Gastroesophageal sphincter (tissue), 4 donors: ENCODE data around the gene PSMD5. TPM values are rescaled to one million over a fixed set of nuclear protein-coding genes. Genes with fewer than 3 reads are reported as not detected.

Experiments
- ATAC-seq: fragments of 150-250 bp; one replicate; pipeline ENCODE4 v1.9.1; 2016; ENCODE audit warnings: mild to moderate bottlenecking, moderate library complexity
- H3K27ac ChIP-seq, 4 donors: fragments of 200-600 bp; sonication (generic) in 3 of 4; 1 replicate in 3 of 4; 2 replicates in 1 of 4; pipeline ENCODE4 v1.5.1; 2016 to 2019
- H3K27me3 ChIP-seq: fragments of 200-600 bp; sonication (generic); one replicate; pipeline ENCODE4 v1.5.1; 2019
- H3K36me3 ChIP-seq, 2 donors: fragments of 200-600 bp; sonication (generic); one replicate each; pipeline ENCODE4 v1.5.1; 2019; ENCODE audit warnings: control low read depth in 1 of 2
- H3K4me1 ChIP-seq, 3 donors: fragments of 200-600 bp; sonication (generic); 1 replicate in 2 of 3; 2 replicates in 1 of 3; pipeline ENCODE4 v1.5.1; 2016 to 2019; ENCODE audit warnings: control low read depth in 2 of 3
- H3K4me3 ChIP-seq, 2 donors: fragments of 200-600 bp; sonication (generic); one replicate each; pipeline ENCODE4 v1.5.1; 2019; ENCODE audit warnings: mild to moderate bottlenecking in 1 of 2, moderate library complexity in 1 of 2
- H3K9me3 ChIP-seq, 3 donors: fragments of 200-600 bp; sonication (generic); one replicate each; pipeline ENCODE4 v1.5.1; 2017 to 2019; ENCODE audit warnings: control low read depth in 2 of 3
- CTCF ChIP-seq, 4 experiments: fragments of 200-600 bp in 2 of 4; fragments of 450-650 bp in 2 of 4; sonication (generic) in 1 of 4; IDR thresholded peaks; one replicate each; pipeline ENCODE4 v1.5.1; 2017 to 2019; ENCODE audit warnings: antibody characterized with exemption in 4 of 4, mild to moderate bottlenecking in 2 of 4, moderate library complexity in 2 of 4
- EP300 ChIP-seq: sonication (generic); formaldehyde crosslinking; IDR thresholded peaks from one replicate; pipeline ENCODE4 v1.6.1; 2017; ENCODE audit warnings: antibody characterized with exemption, mild to moderate bottlenecking
- POLR2A ChIP-seq, 2 donors: fragments of 450-650 bp; IDR thresholded peaks; one replicate each; pipeline ENCODE4 v1.6.1; 2017; ENCODE audit warnings: antibody characterized with exemption in 2 of 2, mild to moderate bottlenecking in 2 of 2, moderate library complexity in 1 of 2
- POLR2AphosphoS5 ChIP-seq: sonication (generic); formaldehyde crosslinking; IDR thresholded peaks from one replicate; pipeline ENCODE4 v1.6.1; 2017; ENCODE audit warnings: antibody characterized with exemption
- WGBS, 2 donors: methylation state at CpG; one replicate each; pipeline ENCODE4 v1.1.5; 2018; ENCODE audit warnings: low coverage in 1 of 2; 5-methylcytosine and 5-hydroxymethylcytosine counted together
- total RNA-seq, 4 donors: library from RNA; depleted of rRNA; stranded (reverse); fragments of >200 nt; gene quantifications; one replicate each; pipeline ENCODE4 v1.1.0, GENCODE V29; 2016

The PSMD5 gene
- total RNA-seq, 4 donors from 2014 or later = 26.8 to 42.8 (median 33.2) TPM

GRCh38 chr9:120875195-120875565 lies 32.5 kb upstream of the PSMD5 start:
- H3K27ac ChIP-seq = peak overlapping the region; percentile 98 to 100 (median 98)
- no peak for TF ChIP-seq POLR2A (IDR thresholded peaks at IDR 0.05)
- TF ChIP-seq POLR2AphosphoS5 = no peak
- TF ChIP-seq CTCF (IDR thresholded peaks at IDR 0.05) = no peak
- no peak for TF ChIP-seq EP300
- 48 to 56% methylated on average over 4 of the region's 4 CpGs for WGBS, 2 donors
- peaks cover 0 to 26% (median 11%) of the 10 kb centered on the region in 3 donors for H3K4me1 ChIP-seq
- no peaks in the 10 kb centered on the region for H3K9me3 ChIP-seq
- no peak for ATAC-seq
- no peaks in the 10 kb centered on the region for H3K27me3 ChIP-seq
- no peak overlapping the region for H3K4me3 ChIP-seq
- peaks cover 0 to 41% of the 10 kb centered on the region in 2 donors for H3K36me3 ChIP-seq

- Histone ChIP-seq H3K27me3 (no peaks in the 10 kb centered on the region), H3K9me3 (no peaks in the 10 kb centered on the region), H3K36me3 (peaks cover 0 to 46% of the 10 kb centered on the region in 2 donors), H3K4me3 (no peak overlapping the region), H3K4me1 (peaks cover 0 to 33% (median 14%) of the 10 kb centered on the region in 3 donors), H3K27ac (peak overlapping the region in 3 of 4 donors; percentile 98 to 100 (median 98))
- TF ChIP-seq POLR2A (IDR thresholded peaks at IDR 0.05) (no peak), POLR2AphosphoS5 (no peak), CTCF (IDR thresholded peaks at IDR 0.05) (no peak)
- no peak for ATAC-seq
- 88 to 91% methylated on average over 3 to 5 of the region's 10 CpGs for WGBS, 2 donors
Observed at GRCh38 chr9:120874226-120875194, 31.8 kb upstream of the PSMD5 start.

- TF ChIP-seq EP300 (no peak), CTCF (IDR thresholded peaks at IDR 0.05) (no peak), POLR2A (IDR thresholded peaks at IDR 0.05) (no peak), POLR2AphosphoS5 (no peak)
- Histone ChIP-seq H3K4me1 (peaks cover 0 to 38% (median 18%) of the 10 kb centered on the region in 3 donors), H3K27me3 (no peaks in the 10 kb centered on the region), H3K4me3 (no peak overlapping the region), H3K9me3 (no peaks in the 10 kb centered on the region), H3K36me3 (peaks cover 0 to 46% of the 10 kb centered on the region in 2 donors), H3K27ac (peak overlapping the region in 1 of 4 donors; percentile 7)
- 38 to 60% methylated on average over 2 to 3 of the region's 4 CpGs for WGBS, 2 donors
- no peak for ATAC-seq
Observed at GRCh38 chr9:120873512-120873911, 30.8 kb upstream of the PSMD5 start.

- peaks cover 0 to 38% (median 21%) of the 10 kb centered on the region in 3 donors for H3K4me1 ChIP-seq
- no peaks in the 10 kb centered on the region for H3K27me3 ChIP-seq
- TF ChIP-seq CTCF (IDR thresholded peaks at IDR 0.05) (no peak), POLR2AphosphoS5 (no peak), EP300 (no peak), POLR2A (IDR thresholded peaks at IDR 0.05) (no peak)
- peak overlapping the region in 1 of 4 donors; percentile 7 for H3K27ac ChIP-seq
- 40% methylated on average over 1 of the region's 3 CpGs; no CpG with 5 or more reads in 1 of the 2 donors for WGBS, 2 donors
- H3K9me3 ChIP-seq = no peaks in the 10 kb centered on the region
- peaks cover 0 to 46% of the 10 kb centered on the region in 2 donors for H3K36me3 ChIP-seq
- no peak for ATAC-seq
- H3K4me3 ChIP-seq = no peak overlapping the region
Observed at GRCh38 chr9:120872791-120873502, 30.2 kb upstream of the PSMD5 start.
